HepG2 (cell line): ENCODE results near the gene CFAP69. TPM values are rescaled to one million over a fixed set of nuclear protein-coding genes. Genes with fewer than 3 reads are reported as not detected.

Experiments
- ARNTL ChIP-seq: sonication (generic); formaldehyde crosslinking; IDR thresholded peaks from 2 replicates; pipeline ENCODE4 v1.4.0; 2020; ENCODE audit warnings: mild to moderate bottlenecking, missing genetic modification reagents
- BCLAF1 ChIP-seq: fragments of 450-650 bp; IDR thresholded peaks from 2 replicates; pipeline ENCODE4 v1.6.1; 2017; ENCODE audit warnings: mild to moderate bottlenecking
- CHD2 ChIP-seq: IDR thresholded peaks from 2 replicates; pipeline ENCODE4 v1.6.1; 2011; ENCODE audit warnings: low read depth, low read length, improper control_type of control experiment
- IRF2 ChIP-seq: IDR thresholded peaks from 2 replicates; pipeline ENCODE4 v1.6.1; 2018; ENCODE audit warnings: missing genetic modification reagents, missing compliant biosample characterization
- JARID2 ChIP-seq: sonication (generic); formaldehyde crosslinking; IDR thresholded peaks from 2 replicates; pipeline ENCODE4 v1.8.1; 2023; ENCODE audit warnings: missing genetic modification reagents, inconsistent platforms; ENCODE audit not compliant: insufficient replicate concordance
- KLF6 ChIP-seq: IDR thresholded peaks from 2 replicates; pipeline ENCODE4 v1.8.0; 2016; ENCODE audit warnings: missing biosample characterization, missing genetic modification reagents
- NFATC3 ChIP-seq: sonication (generic); formaldehyde crosslinking; IDR thresholded peaks from 2 replicates; pipeline ENCODE4 v1.5.1; 2020; ENCODE audit warnings: mild to moderate bottlenecking, missing genetic modification reagents
- SRSF9 ChIP-seq: fragments of 200-400 bp; formaldehyde crosslinking; IDR thresholded peaks from 2 replicates; pipeline ENCODE4 v1.6.1; 2018; ENCODE audit warnings: borderline replicate concordance, mild to moderate bottlenecking, low read depth, low read length; ENCODE audit not compliant: insufficient read depth, poor library complexity, severe bottlenecking
- SYNCRIP ChIP-seq: fragments of 200-400 bp; formaldehyde crosslinking; IDR thresholded peaks from 2 replicates; pipeline ENCODE4 v1.6.1; 2018; ENCODE audit warnings: mild to moderate bottlenecking, low read depth, low read length; ENCODE audit not compliant: insufficient read depth
- TARDBP ChIP-seq: sonication (generic); formaldehyde crosslinking; IDR thresholded peaks from 2 replicates; pipeline ENCODE4 v1.8.0; 2022; ENCODE audit warnings: mild to moderate bottlenecking, missing genetic modification reagents
- XRCC5 ChIP-seq: fragments of 200-400 bp; formaldehyde crosslinking; optimal IDR thresholded peaks from 2 replicates; pipeline ENCODE3; 2017; ENCODE audit warnings: mild to moderate bottlenecking, low read length
- ZNF562 ChIP-seq: sonication (generic); formaldehyde crosslinking; IDR thresholded peaks from 2 replicates; pipeline ENCODE4 v1.8.0; 2022; ENCODE audit warnings: missing genetic modification reagents, borderline replicate concordance
- ZNF703 ChIP-seq: sonication (generic); formaldehyde crosslinking; IDR thresholded peaks from 2 replicates; pipeline ENCODE4 v1.5.1; 2020; ENCODE audit warnings: missing genetic modification reagents, mild to moderate bottlenecking, moderate library complexity, borderline replicate concordance
- ZNF713 ChIP-seq: sonication (generic); formaldehyde crosslinking; IDR thresholded peaks from 2 replicates; pipeline ENCODE4 v1.4.0; 2020; ENCODE audit warnings: mild to moderate bottlenecking, missing genetic modification reagents
- polyA plus RNA-seq, 8 experiments: library from polyadenylated mRNA; depleted of rRNA in 3 of 8; stranded (reverse) in 7 of 8; unstranded in 1 of 8; fragments of >200 nt; fragmentation: Illumina TruSeq in 4 of 8; extraction: Trizol in 4 of 8; gene quantifications; 2 replicates each; pipeline versions ENCODE4 v1.2.1 to v1.2.3, GENCODE V29; 2011 to 2016; ENCODE audit warnings: low read depth in 4 of 8, missing spikeins in 1 of 8, mixed read lengths in 1 of 8; ENCODE audit not compliant: insufficient read depth in 1 of 8
- total RNA-seq, 5 experiments: library from RNA; depleted of rRNA; stranded (reverse); fragments of >200 nt; fragmentation: Illumina TruSeq; extraction: Trizol; gene quantifications; 2 replicates each; pipeline ENCODE4 v1.2.3, GENCODE V29; 2016; ENCODE audit warnings: low read depth in 1 of 5
- TF ChIP-seq, protein P1 (sequence below): sonication (generic); formaldehyde crosslinking; IDR thresholded peaks from 2 replicates; pipeline ENCODE4 v1.4.0; 2020; ENCODE audit warnings: low read depth, mild to moderate bottlenecking, missing genetic modification reagents
- TF ChIP-seq, protein P2 (sequence below): sonication (generic); formaldehyde crosslinking; IDR thresholded peaks from 2 replicates; pipeline ENCODE4 v1.4.0; 2020; ENCODE audit warnings: low read depth, missing genetic modification reagents
- TF ChIP-seq, protein P3 (sequence below): sonication (generic); formaldehyde crosslinking; conservative IDR thresholded peaks from 2 replicates; pipeline ENCODE4 v1.8.0; 2022; ENCODE audit warnings: low read depth, missing genetic modification reagents

CFAP69 gene
- total and polyA plus RNA-seq, 2 of the 13 experiments (the other 11 are each of a cell fraction or from before 2014, with no cell fraction given), result 2.2 to 4.0 TPM

DNA sequence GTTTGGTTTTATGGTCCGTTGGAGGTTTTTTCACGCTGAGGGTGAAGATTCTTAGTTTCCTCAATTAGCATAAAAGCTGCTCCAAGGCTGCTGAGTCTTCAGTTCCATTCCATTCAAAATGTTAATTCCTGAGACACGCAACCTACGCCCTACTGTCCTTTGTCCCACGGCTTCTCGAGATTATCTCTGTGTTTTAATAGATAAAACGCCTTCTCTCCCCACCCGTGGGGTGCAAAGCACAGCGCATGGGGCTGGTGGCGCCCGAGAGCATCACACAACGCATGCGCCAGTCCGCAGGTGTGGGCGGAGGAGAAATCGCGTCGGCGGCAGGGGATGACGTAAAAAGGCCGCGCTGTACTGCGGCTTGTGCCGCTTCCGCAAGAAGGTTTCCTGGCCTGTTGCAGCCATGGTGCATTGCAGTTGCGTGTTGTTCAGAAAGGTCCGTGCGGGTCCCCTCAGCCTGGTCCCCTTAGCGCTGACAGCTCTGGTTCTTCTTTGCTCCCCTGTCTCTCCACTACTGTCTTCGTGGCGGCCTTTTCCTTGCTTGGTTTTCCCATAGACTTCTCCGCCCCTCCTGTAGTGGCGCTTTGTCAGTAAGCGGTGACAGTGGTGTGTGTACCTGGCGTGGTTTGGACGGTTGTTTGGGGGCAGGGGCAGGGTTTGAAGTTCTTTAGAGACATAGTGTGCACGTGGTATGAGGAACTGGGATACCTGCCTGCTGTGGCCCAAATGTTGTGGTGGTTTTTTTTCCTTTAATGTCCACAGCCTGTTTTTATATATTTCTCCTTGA, 101.6 kb downstream of the CFAP69 start, which contains the start of gene GTPBP10 (continued):
- TF ChIP-seq, protein P1, sequence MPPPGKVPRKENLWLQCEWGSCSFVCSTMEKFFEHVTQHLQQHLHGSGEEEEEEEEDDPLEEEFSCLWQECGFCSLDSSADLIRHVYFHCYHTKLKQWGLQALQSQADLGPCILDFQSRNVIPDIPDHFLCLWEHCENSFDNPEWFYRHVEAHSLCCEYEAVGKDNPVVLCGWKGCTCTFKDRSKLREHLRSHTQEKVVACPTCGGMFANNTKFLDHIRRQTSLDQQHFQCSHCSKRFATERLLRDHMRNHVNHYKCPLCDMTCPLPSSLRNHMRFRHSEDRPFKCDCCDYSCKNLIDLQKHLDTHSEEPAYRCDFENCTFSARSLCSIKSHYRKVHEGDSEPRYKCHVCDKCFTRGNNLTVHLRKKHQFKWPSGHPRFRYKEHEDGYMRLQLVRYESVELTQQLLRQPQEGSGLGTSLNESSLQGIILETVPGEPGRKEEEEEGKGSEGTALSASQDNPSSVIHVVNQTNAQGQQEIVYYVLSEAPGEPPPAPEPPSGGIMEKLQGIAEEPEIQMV (CRISPR knock-in tag), result 0 out of 2 replicates have a peak, but pooled peaks have one; percentile 35
- TF ChIP-seq, protein P2, sequence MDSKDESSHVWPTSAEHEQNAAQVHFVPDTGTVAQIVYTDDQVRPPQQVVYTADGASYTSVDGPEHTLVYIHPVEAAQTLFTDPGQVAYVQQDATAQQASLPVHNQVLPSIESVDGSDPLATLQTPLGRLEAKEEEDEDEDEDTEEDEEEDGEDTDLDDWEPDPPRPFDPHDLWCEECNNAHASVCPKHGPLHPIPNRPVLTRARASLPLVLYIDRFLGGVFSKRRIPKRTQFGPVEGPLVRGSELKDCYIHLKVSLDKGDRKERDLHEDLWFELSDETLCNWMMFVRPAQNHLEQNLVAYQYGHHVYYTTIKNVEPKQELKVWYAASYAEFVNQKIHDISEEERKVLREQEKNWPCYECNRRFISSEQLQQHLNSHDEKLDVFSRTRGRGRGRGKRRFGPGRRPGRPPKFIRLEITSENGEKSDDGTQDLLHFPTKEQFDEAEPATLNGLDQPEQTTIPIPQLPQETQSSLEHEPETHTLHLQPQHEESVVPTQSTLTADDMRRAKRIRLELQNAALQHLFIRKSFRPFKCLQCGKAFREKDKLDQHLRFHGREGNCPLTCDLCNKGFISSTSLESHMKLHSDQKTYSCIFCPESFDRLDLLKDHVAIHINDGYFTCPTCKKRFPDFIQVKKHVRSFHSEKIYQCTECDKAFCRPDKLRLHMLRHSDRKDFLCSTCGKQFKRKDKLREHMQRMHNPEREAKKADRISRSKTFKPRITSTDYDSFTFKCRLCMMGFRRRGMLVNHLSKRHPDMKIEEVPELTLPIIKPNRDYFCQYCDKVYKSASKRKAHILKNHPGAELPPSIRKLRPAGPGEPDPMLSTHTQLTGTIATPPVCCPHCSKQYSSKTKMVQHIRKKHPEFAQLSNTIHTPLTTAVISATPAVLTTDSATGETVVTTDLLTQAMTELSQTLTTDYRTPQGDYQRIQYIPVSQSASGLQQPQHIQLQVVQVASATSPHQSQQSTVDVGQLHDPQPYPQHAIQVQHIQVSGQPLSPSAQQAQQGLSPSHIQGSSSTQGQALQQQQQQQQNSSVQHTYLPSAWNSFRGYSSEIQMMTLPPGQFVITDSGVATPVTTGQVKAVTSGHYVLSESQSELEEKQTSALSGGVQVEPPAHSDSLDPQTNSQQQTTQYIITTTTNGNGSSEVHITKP (CRISPR knock-in tag), result no peak
- peak; percentile 89 for TF ChIP-seq IRF2
- TF ChIP-seq, protein P3, sequence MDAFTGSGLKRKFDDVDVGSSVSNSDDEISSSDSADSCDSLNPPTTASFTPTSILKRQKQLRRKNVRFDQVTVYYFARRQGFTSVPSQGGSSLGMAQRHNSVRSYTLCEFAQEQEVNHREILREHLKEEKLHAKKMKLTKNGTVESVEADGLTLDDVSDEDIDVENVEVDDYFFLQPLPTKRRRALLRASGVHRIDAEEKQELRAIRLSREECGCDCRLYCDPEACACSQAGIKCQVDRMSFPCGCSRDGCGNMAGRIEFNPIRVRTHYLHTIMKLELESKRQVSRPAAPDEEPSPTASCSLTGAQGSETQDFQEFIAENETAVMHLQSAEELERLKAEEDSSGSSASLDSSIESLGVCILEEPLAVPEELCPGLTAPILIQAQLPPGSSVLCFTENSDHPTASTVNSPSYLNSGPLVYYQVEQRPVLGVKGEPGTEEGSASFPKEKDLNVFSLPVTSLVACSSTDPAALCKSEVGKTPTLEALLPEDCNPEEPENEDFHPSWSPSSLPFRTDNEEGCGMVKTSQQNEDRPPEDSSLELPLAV (CRISPR knock-in tag), result no peak
- peak; percentile 89 for TF ChIP-seq XRCC5
- peak; percentile 95 for TF ChIP-seq TARDBP
- TF ChIP-seq KLF6 (CRISPR knock-in tag), result peak; percentile 75; the same call in 1 of the 2 replicates
- TF ChIP-seq SRSF9, result no peak
- no peak for TF ChIP-seq BCLAF1
- no peak for TF ChIP-seq SYNCRIP
- no peak for TF ChIP-seq ZNF713 (CRISPR knock-in tag)
- peak; percentile 47; the same call in 1 of the 2 replicates for TF ChIP-seq CHD2
- no peak for TF ChIP-seq ZNF562 (CRISPR knock-in tag)
- 0 out of 2 replicates have a peak, but pooled peaks have one; percentile 48 for TF ChIP-seq NFATC3 (CRISPR knock-in tag)
- TF ChIP-seq ARNTL (CRISPR knock-in tag), result peak; percentile 66; the same call in 1 of the 2 replicates
- TF ChIP-seq ZNF703 (CRISPR knock-in tag), result no peak
- TF ChIP-seq JARID2 (CRISPR knock-in tag), result no peak
